LNCAP (cell line): ENCODE results near the gene LIF.

Experiments used
- CTCF ChIP-seq: fragments of 450-650 bp; IDR thresholded peaks from 2 replicates; pipeline ENCODE4 v1.5.1; 2017; ENCODE audit warnings: mild to moderate bottlenecking

The LIF gene

GRCh38 chr22:30260682-30261081, 14.1 kb upstream of the LIF start:
- no peak for TF ChIP-seq CTCF

GRCh38 chr22:30260276-30260675, 13.7 kb upstream of the LIF start:
- no peak for TF ChIP-seq CTCF

GRCh38 chr22:30254314-30254713, 7.8 kb upstream of the LIF start:
- no peak for TF ChIP-seq CTCF

- no peak for TF ChIP-seq CTCF
These were observed 6.8 kb upstream of the LIF start for GRCh38 chr22:30253205-30253852.

- no peak for TF ChIP-seq CTCF
These were observed 6.0 kb upstream of the LIF start for GRCh38 chr22:30252411-30253204.

- TF ChIP-seq CTCF = no peak
These were observed 5.2 kb upstream of the LIF start for GRCh38 chr22:30251711-30252110.

GRCh38 chr22:30250661-30251267, 4.2 kb upstream of the LIF start:
- TF ChIP-seq CTCF = no peak
